HG03175 (cell line): Measurements from ENCODE around the gene LGR6.

Experiments
- ATAC-seq: cut with Tn5 transposase; IDR thresholded peaks from one replicate; pipeline ENCODE4 v1.9.1; 2021; ENCODE audit warnings: mild to moderate bottlenecking, moderate library complexity; ENCODE audit not compliant: unreplicated experiment

Gene LGR6

DNA sequence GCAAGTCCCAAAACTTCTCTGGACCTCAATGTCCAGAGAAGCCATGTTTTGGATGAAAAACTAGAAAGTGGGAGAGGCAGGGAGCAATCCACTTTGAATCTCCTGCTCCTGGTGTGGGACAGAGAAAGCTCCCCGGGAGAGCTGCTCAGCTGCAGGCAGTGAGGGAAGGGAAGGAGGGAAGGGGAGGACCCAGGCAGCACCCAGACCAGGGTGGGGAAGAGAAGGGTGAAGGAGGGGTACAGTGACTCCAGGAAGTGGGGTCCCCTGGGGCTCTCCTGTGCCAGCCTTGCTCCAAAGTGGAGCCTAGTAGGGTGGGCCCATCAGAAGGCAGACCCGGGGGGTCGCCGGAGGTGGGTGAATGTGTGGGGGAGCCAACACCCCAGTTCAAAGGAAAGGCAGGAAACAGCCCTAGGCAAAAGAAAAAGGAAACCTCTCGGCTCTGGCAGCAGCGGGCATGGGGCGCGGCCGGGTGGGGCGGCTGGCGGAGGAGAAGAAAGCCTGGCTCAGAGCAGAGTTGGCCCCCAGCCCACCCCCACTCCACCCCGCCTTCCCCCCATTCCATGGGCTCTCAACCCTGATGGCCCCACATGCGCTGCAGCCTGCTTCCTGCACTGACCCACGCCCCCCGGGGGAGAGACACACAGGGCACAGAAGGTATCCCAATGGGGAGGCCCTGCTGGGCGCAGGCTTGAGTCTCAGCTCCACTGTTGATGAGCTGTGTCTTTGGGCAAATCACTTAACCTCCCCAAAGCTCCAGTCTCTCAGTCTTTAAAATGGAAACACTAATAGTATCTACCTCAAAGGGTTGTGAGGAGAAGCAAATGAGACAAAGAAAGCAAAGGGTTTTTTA lies 5.7 kb downstream of the LGR6 start:
- ATAC-seq, result no peak

DNA sequence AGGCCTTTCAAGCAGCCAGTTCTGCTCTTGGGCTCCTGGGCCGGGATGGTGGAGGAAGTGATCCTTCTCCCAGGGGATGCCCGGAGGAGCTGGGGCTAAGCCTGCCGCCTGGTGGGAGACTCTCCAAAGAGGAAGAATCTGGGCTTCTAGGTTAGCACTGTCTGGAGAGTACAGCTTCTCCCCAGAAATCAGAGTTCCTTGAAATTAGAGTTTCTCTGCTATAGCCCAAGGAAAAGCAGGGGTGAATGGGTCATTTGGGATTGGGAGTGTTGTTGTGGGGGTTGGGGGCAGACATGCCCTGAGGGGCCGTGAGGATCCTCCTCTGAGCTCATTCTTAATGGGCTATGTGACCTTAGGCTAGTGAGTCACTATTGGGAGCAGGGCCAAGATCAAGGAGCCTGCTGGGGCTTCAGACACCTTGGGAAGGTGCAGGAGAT lies 6.5 kb downstream of the LGR6 start:
- no peak for ATAC-seq

DNA sequence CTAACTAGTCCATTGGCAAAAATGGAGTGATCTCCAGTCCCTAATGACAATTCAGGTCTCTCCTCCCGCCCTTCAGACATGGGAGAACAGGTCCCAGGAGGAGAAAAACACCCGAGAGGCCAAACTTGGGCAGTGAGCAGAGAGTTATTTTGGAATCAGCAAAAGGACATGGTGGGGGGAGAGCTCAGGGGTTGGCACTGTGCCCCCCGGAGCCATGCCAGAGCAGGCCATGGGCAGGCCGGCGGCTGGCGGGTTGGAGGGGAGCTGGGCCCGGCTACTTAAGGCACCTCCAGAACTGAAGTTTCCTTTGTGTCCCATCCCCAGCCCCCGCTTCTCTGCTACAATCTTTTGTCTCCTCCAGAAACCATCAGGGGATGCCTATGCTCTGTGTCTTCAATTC lies 7.1 kb downstream of the LGR6 start:
- no peak for ATAC-seq

DNA sequence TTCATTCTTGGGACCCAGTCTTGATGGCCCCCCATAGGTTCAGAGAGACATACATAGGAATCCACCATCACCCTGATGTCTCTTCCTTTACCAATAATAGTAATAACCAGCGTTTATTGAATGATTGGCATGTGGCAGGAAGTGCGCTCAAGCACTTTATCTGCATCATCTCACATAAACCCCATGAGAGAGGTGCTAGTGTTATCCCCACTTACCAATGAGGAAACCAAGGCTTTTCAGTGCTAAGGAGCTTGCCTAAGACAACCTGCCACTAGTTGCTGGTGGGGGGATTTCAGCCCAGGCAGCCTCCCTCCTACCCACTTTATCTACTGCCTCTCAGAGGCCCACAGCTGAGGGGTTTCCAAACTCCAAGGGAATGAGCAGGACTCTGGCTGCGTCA lies 7.7 kb downstream of the LGR6 start:
- no peak for ATAC-seq

DNA sequence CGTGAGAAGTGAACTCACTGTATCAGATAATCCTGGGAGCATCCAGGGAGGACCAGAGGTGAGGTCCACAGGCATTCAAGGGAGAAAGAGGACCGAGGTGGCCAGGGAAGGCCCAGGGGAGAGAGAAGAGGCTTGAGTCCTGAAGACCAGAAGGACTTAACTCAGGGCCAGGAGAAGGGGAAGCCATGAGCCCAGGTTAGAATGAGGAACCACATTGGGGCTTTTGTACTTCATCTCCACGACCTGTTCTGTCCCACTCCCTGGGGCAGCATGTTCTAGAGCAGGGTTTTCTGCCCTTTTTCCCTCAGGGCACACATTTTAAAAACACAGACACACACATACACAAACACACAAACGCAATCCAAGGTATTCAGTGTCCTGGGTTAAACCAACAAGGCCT lies 8.4 kb downstream of the LGR6 start:
- ATAC-seq, result no peak

DNA sequence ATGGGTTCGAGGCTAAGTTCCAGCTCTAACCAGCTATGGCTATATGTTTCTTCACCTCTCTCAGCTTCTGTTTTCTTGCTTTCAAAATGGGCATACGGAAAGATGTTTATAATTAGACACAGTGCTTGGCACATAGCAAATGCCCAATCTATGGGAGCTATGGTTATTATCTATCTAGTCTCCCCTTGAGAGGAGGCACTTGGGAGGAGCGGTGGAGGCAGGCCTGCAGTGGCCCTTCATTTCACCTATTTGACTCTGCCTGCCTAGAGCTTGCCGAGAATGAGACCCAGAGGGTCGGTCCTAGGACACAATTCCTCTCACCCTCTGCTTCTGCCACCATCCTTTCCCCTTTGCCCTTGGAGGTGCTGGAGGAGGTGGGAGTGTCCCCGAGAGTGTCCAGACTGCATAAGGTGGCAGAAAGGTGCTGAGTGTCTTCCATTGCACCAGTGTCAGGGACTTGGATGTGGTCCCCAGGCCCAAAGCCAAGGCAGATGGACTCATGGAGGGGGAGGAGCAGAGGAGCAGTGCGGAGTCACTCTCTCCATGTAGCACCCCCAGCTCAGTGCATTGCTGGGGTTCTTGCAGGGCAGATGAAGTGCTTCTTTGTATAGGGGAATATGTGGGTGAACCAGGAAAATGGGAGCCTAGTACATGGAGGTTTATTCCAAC lies 9.0 kb downstream of the LGR6 start:
- ATAC-seq, result no peak

DNA sequence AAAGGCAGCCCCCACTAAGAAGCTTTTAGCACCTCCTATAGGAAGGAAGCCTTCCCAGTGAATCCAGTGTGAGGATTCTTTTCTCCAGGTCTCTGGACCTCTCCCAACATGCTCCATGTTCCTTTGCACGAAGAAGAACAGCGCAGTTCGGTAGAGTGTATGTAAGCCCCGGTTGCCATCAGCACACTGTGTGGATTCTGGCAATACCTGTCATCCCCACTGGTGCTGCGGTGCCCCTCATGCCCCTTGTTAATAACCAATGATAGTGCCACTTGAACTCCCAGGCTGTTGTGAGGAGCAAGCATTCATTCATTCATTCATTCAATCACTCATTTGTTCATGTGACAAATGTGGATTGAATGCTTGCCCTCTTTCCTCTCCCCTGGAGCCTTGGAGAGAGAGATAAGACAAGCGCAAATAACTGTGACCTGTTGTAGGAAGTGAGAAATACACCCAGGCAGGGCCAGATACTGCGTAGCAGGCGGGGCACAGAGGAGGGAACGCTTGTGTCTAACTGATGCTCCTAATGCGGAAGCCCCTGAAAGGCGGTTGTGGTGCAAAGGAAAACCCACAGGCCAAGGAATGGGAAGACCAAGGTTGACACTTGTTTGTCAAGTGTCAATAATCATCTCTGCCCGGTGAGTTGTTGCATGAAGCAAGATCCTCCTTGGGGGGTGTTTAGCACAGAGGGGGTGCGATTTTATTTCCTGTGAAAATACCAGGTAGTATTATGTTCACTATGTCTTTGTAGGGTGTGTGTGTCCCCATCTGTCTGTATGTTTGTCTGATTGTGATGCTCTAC lies 9.8 kb downstream of the LGR6 start:
- ATAC-seq, result no peak

DNA sequence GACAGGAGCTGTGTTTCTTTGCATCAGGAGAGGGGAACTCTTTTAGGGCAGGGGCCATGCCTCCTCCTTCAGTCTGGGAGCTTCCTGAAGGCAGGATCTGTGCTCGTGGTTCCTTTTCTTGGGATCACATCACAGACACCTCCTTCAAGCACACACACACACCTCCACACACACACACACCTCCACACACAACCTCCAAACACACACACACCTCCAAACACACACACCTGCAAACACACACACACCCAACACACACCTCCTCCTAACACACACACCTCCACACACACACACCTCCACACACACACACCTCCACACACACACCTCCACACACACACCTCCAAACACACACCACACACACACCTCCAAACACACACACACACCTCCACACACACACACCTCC lies 10.5 kb downstream of the LGR6 start:
- no peak for ATAC-seq

DNA sequence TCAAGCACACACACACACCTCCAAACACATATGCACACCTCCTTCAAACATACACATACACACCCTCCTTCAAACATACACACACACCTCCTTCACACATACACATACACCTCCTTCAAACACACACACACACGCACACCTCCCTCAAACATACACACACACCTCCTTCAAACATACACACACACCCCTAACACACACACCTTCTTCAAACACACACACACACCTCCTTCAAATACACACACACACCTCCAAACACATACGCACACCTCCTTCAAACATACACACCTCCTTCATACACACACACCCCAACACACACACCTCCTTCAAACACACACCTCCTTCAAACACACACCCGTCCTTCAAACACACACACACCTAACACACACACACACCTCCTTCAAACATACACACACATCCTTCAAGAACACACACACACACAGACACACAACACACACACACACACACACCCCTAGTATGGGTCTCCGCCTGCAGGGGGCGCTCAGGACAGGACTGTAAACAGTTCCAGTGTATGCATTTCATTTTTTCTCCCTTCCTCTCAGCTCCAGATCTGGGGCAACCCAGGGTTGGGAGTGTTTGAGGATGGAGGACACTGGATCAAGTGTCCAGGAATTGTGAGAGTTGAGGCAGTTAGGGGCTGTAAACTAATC lies 12.1 kb downstream of the LGR6 start:
- no peak for ATAC-seq

DNA sequence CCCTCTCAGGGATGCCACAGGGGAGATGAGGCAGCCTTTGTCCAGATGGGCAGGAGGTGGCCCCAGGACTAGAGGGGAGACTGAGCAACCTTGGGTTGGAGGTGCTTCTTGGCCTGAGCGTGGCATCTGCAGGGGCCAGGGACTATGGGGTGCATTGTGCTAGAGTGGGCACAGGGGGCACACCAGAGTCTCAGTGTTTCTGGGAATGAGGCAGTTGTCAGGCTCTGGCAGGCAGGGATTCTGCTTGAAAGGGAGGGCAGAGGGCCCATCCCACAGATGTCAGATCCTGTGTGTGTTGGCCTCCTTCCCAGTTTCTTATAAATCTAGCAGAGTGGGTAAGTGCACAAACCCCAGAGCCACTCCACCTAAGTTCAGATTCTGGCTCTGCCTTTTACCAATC lies 13.7 kb downstream of the LGR6 start:
- no peak for ATAC-seq

DNA sequence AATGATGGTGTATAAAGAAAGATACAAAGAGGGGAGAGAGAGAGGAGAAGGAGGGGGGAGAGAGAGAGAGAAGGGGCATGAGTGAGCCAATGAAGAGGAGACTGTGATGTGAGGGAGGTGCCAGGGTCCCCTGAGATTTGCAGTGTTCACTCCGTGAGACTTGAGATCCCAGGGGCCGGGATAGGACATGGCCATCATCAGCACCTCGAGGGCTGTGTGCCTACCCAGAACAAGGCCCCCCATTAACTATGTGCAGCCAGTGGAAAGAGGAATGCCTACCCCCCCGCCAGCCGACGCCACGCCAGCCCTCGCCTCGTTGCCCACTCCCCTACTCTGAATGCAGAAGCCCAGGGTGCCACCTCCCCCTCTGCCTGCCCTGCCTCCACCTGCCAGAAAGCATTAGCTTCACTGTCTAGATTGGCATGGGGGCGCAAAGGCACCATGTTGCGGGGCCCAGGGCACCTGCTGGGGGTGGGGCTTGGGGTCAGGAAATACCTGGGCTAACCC lies 14.8 kb downstream of the LGR6 start:
- ATAC-seq, result no peak

DNA sequence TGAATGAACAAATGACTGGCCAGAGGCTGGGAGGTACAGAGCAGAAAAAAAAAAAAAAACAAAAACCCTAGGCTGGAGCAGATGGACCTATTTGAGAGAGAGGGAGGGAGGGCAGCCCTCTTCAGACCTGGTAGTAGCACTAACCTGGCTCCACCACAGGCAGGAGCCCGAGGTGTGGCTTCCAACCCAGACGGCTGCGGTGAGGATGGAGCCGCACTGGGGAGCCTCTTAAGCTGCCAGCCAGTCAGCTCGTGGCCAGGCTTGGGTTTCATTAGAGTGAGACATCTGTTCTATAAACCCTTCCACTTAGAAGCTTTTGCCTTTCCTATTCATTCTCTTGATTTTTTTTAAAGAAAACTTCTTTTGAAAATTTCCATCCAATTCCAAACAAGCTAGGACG lies 16.8 kb downstream of the LGR6 start:
- no peak for ATAC-seq

DNA sequence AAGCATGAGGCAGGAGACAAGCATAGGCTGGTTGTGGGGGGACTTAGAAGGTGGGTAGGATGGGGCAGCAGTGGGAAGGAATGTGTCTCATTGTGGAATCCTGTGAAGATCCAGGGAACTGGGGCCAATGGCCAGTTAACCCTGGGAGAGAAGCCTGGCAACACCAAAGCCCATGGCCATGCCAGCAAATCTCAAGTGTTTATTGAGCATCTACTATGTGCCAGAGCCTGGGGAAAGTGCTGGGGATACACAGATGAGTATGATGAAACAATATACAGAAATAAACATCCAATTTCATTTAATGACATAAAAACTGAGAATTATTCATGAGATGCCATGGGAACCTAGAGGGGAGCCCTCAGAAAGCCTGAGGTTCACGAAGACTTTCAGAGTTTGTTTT lies 17.4 kb downstream of the LGR6 start:
- ATAC-seq, result no peak

DNA sequence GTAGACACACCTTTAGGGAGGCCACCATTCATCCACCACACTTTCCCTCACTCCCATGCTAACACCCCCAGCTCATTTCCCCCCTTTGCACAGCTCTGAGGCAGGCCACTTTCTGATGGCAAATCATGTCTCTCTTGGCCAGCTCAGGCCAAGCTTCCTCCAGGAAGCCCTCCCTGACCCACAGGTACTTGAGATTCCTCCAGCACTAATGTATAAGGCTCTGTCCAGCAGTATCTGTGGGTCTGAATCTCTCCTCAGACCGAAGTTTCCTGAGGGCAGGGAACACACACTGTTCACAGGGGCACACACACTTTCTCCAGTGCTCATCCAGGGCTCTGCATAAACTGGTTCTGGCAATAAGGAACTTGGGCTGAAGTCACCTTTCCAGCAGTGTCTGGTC lies 19.2 kb downstream of the LGR6 start:
- no peak for ATAC-seq

DNA sequence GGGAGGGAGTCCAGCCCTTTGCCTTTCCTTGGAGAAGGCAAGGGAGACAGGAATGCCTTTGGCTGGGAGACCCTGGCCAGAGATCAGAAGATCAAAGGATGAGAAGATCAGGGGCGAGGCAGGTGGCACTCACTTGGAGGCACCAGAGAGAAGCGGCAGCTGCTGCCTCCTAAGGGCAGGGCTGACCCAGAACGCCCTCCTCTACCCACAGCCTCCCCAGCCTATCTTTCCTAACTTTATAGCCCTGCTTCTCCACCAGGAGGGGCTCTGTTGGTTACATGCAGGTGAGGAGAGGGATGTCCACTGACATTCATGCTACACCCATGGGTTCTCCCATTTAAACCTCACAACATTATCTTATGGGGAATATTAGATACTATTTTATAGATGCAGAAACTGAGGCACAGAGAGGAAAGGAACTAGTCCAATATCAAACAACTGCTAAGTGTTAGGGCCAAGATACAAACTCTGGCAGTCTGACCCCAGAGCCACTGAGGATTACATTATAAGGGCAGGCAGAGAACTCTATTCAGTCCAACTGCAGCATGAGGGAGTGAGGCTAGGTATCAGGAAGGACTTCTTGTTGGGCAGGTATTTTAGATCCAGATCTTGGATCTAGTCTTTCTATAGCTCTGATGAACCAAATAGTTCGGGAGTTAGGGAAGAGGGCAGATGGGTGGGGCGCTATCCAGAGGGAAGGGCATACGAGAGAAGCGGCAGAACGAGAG lies 19.9 kb downstream of the LGR6 start:
- no peak for ATAC-seq

DNA sequence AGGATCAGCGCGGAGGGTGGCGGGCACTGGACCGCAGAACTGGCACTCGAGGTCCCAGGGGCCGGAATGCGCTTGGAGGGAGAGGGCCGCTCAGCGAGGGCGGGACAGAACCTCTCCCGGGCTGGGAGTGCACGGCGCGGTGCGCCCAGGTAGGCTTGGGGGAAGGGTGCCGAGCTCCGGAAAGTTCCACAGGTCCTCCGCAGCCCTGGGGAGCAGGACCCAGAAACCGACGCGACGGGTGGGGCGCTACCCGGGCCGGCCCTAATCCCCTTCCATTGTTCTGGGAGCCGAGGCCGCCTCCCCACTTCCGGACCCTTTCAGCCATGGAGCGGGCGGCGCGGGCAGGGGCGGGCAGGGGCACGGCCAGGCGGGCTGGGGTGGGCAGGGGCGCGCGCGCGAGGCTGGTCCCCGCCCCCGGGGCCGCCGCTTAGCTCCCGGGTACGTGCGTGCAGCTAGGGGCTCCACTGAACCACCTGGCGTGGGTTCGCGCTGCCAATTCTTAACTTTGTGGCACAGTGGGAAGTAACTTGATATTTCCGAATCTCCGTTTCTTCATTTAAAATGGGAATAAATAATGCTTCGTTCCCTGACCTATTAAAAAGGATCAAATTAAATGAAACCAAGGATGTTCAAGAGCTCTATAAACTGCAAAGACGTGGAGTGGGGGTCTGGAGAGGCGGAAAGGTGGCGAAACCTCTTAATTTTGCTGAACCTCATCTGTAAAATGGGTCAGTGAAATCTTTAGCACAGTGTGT lies 20.7 kb downstream of the LGR6 start:
- ATAC-seq, result no peak

DNA sequence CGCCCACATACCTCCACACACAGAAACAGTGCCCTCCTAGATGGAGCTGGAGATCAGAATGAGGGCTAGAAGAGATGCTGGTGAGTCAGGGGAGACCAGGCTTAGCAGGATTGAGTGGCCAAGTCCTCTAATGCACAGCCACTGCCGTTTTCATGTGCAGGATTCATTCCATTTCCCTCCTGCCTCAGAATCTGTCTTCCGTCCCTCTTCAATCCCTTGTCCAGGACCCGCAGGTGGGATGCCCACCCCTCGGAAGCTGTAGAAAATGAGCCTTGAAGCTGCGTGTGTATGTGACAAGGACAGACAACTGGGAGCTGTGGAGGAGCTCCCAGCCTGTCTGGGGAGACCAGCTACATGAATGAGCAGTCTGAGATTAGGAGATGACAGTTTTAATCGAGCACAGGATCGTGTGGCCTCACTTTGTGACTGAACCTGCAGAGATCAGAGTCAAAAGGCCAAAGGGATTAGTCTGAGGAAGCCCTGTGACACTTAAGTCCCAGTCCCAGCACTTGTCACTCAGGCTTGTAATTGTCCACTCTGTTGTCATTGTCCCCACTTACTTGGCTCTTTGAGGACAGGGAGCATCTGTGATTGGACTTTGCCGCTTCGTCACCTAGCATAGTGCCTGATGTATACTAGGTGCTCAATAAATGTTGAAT lies 22.0 kb downstream of the LGR6 start:
- ATAC-seq, result no peak

DNA sequence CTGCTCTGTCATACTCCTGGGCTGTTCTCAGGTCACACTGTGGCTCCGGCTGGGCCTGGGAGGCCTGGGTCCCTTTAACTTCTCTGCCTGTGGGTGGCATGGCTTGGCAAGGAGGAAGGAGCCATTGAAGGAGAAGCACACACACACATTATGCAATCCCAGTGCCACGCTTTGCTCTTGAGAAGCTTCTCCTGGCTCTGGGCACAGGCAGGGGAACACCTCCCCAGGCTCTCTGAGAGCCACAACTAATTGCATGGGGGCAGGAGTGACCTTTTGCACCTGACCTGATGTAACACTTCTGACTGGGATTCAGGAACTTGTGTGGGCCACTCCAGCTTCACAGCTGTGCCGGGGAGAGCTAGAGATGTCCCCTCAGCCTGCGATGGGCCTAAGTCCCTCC lies 23.1 kb downstream of the LGR6 start:
- ATAC-seq, result no peak

DNA sequence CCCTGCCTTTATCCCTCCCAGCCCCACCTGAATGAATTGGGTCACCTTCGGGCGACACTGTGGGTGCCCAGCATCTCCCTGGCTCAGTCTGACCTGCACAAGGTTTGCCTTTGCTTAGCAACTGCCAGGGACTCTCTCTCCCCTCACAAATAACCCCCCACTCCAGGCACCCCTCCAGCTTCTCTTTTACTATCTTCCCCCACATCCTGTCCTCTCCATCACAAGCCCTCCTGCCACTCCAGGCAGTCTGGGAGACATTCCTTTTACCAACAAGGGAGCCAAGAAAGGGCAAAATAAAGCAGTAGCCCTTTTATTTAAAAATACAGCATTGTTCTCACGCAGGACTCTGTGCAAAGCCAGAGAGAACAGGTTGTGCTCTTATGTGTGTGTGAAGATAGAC lies 23.9 kb downstream of the LGR6 start:
- no peak for ATAC-seq
